ENCODE data around the gene CRB1.

Gene CRB1

GRCh38 chr1:197277166-197277565, 9.1 kb downstream of the CRB1 start:
- no peak overlapping the region for H3K4me3 Mint-ChIP-seq
- DNase-seq: no peak
- H3K9me3 Mint-ChIP-seq: no peaks in the 10 kb centered on the region
- no peaks in the 10 kb centered on the region for H3K4me1 Mint-ChIP-seq (ENCODE audit: low read depth)
- H3K36me3 Mint-ChIP-seq (ENCODE audit: low read depth): no peaks in the 10 kb centered on the region
- no peaks in the 10 kb centered on the region for H3K27me3 Mint-ChIP-seq
- no peak overlapping the region for H3K27ac Mint-ChIP-seq

- no peak for DNase-seq
- Mint-ChIP-seq H3K4me1 (ENCODE audit: low read depth) (peaks cover 5% of the 10 kb centered on the region), H3K27me3 (no peaks in the 10 kb centered on the region), H3K4me3 (no peak overlapping the region), H3K27ac (no peak overlapping the region), H3K36me3 (ENCODE audit: low read depth) (no peaks in the 10 kb centered on the region), H3K9me3 (no peaks in the 10 kb centered on the region)
Measured at GRCh38 chr1:197284325-197284724, 16.3 kb downstream of the CRB1 start.

GRCh38 chr1:197284966-197285365, 16.9 kb downstream of the CRB1 start:
- Mint-ChIP-seq H3K4me3 (no peak overlapping the region), H3K27ac (no peak overlapping the region), H3K4me1 (ENCODE audit: low read depth) (peaks cover 5% of the 10 kb centered on the region), H3K27me3 (no peaks in the 10 kb centered on the region), H3K36me3 (ENCODE audit: low read depth) (no peaks in the 10 kb centered on the region), H3K9me3 (no peaks in the 10 kb centered on the region)
- no peak for DNase-seq

GRCh38 chr1:197285526-197286205, 17.6 kb downstream of the CRB1 start:
- DNase-seq: no peak
- Mint-ChIP-seq H3K36me3 (ENCODE audit: low read depth) (no peaks in the 10 kb centered on the region), H3K27me3 (peaks cover 3% of the 10 kb centered on the region), H3K27ac (no peak overlapping the region), H3K4me1 (ENCODE audit: low read depth) (peaks cover 5% of the 10 kb centered on the region), H3K9me3 (no peaks in the 10 kb centered on the region), H3K4me3 (no peak overlapping the region)

- H3K9me3 Mint-ChIP-seq: no peaks in the 10 kb centered on the region
- peaks cover 5% of the 10 kb centered on the region for H3K4me1 Mint-ChIP-seq (ENCODE audit: low read depth)
- no peak for DNase-seq
- H3K27me3 Mint-ChIP-seq: peaks cover 3% of the 10 kb centered on the region
- H3K4me3 Mint-ChIP-seq: no peak overlapping the region
- H3K27ac Mint-ChIP-seq: no peak overlapping the region
- no peaks in the 10 kb centered on the region for H3K36me3 Mint-ChIP-seq (ENCODE audit: low read depth)
Measured at GRCh38 chr1:197286634-197287033, 18.6 kb downstream of the CRB1 start.

GRCh38 chr1:197287863-197288262, 19.8 kb downstream of the CRB1 start:
- Mint-ChIP-seq H3K36me3 (ENCODE audit: low read depth) (no peaks in the 10 kb centered on the region), H3K4me1 (ENCODE audit: low read depth) (peaks cover 5% of the 10 kb centered on the region), H3K9me3 (no peaks in the 10 kb centered on the region), H3K27me3 (peaks cover 8% of the 10 kb centered on the region), H3K27ac (no peak overlapping the region), H3K4me3 (no peak overlapping the region)
- no peak for DNase-seq

GRCh38 chr1:197302775-197303174, 34.7 kb downstream of the CRB1 start:
- no peak for DNase-seq
- Mint-ChIP-seq H3K4me1 (ENCODE audit: low read depth) (no peaks in the 10 kb centered on the region), H3K9me3 (no peaks in the 10 kb centered on the region), H3K4me3 (no peak overlapping the region), H3K36me3 (ENCODE audit: low read depth) (no peaks in the 10 kb centered on the region), H3K27me3 (peaks cover 5% of the 10 kb centered on the region), H3K27ac (no peak overlapping the region)

GRCh38 chr1:197303463-197303862, 35.4 kb downstream of the CRB1 start:
- H3K4me3 Mint-ChIP-seq: no peak overlapping the region
- H3K27me3 Mint-ChIP-seq: peaks cover 5% of the 10 kb centered on the region
- no peak overlapping the region for H3K27ac Mint-ChIP-seq
- no peak for DNase-seq
- H3K36me3 Mint-ChIP-seq (ENCODE audit: low read depth): no peaks in the 10 kb centered on the region
- H3K9me3 Mint-ChIP-seq: no peaks in the 10 kb centered on the region
- no peaks in the 10 kb centered on the region for H3K4me1 Mint-ChIP-seq (ENCODE audit: low read depth)

- peaks cover 5% of the 10 kb centered on the region for H3K27me3 Mint-ChIP-seq
- H3K9me3 Mint-ChIP-seq: no peaks in the 10 kb centered on the region
- H3K36me3 Mint-ChIP-seq (ENCODE audit: low read depth): no peaks in the 10 kb centered on the region
- H3K4me3 Mint-ChIP-seq: no peak overlapping the region
- H3K4me1 Mint-ChIP-seq (ENCODE audit: low read depth): no peaks in the 10 kb centered on the region
- H3K27ac Mint-ChIP-seq: no peak overlapping the region
- no peak for DNase-seq
Measured at GRCh38 chr1:197304638-197305200, 36.7 kb downstream of the CRB1 start.

- Mint-ChIP-seq H3K36me3 (ENCODE audit: low read depth) (no peaks in the 10 kb centered on the region), H3K4me3 (no peak overlapping the region), H3K4me1 (ENCODE audit: low read depth) (no peaks in the 10 kb centered on the region), H3K27me3 (peaks cover 5% of the 10 kb centered on the region), H3K27ac (no peak overlapping the region), H3K9me3 (no peaks in the 10 kb centered on the region)
- no peak for DNase-seq
Measured at GRCh38 chr1:197305925-197306324, 37.9 kb downstream of the CRB1 start.

GRCh38 chr1:197306381-197307062, 38.5 kb downstream of the CRB1 start:
- Mint-ChIP-seq H3K9me3 (no peaks in the 10 kb centered on the region), H3K4me1 (ENCODE audit: low read depth) (no peaks in the 10 kb centered on the region), H3K27ac (no peak overlapping the region)

GRCh38 chr1:197307136-197307535, 39.1 kb downstream of the CRB1 start:
- Mint-ChIP-seq H3K36me3 (ENCODE audit: low read depth) (no peaks in the 10 kb centered on the region), H3K4me1 (ENCODE audit: low read depth) (no peaks in the 10 kb centered on the region), H3K27me3 (peaks cover 2% of the 10 kb centered on the region), H3K4me3 (no peak overlapping the region), H3K27ac (no peak overlapping the region), H3K9me3 (no peaks in the 10 kb centered on the region)
- no peak for DNase-seq

More at GRCh38 chr1:197306381-197307062, 38.5 kb downstream of the CRB1 start:
- peaks cover 3% of the 10 kb centered on the region for H3K27me3 Mint-ChIP-seq
- H3K36me3 Mint-ChIP-seq (ENCODE audit: low read depth): no peaks in the 10 kb centered on the region
- no peak overlapping the region for H3K4me3 Mint-ChIP-seq
- DNase-seq: no peak

GRCh38 chr1:197307551-197307950, 39.5 kb downstream of the CRB1 start:
- DNase-seq: no peak
- H3K9me3 Mint-ChIP-seq: no peaks in the 10 kb centered on the region
- no peak overlapping the region for H3K27ac Mint-ChIP-seq
- H3K4me3 Mint-ChIP-seq: no peak overlapping the region
- no peaks in the 10 kb centered on the region for H3K4me1 Mint-ChIP-seq (ENCODE audit: low read depth)
- H3K27me3 Mint-ChIP-seq: peaks cover 2% of the 10 kb centered on the region
- no peaks in the 10 kb centered on the region for H3K36me3 Mint-ChIP-seq (ENCODE audit: low read depth)

GRCh38 chr1:197311081-197311480, 43.0 kb downstream of the CRB1 start:
- Mint-ChIP-seq H3K27ac (no peak overlapping the region), H3K27me3 (no peaks in the 10 kb centered on the region), H3K4me1 (ENCODE audit: low read depth) (no peaks in the 10 kb centered on the region), H3K9me3 (no peaks in the 10 kb centered on the region), H3K36me3 (ENCODE audit: low read depth) (no peaks in the 10 kb centered on the region), H3K4me3 (no peak overlapping the region)
- no peak for DNase-seq

GRCh38 chr1:197312163-197312562, 44.1 kb downstream of the CRB1 start:
- no peak for DNase-seq
- no peaks in the 10 kb centered on the region for H3K36me3 Mint-ChIP-seq (ENCODE audit: low read depth)
- no peak overlapping the region for H3K27ac Mint-ChIP-seq

More at GRCh38 chr1:197312163-197312562, 44.1 kb downstream of the CRB1 start:
- no peaks in the 10 kb centered on the region for H3K27me3 Mint-ChIP-seq
- no peaks in the 10 kb centered on the region for H3K9me3 Mint-ChIP-seq
- H3K4me1 Mint-ChIP-seq (ENCODE audit: low read depth): no peaks in the 10 kb centered on the region
- H3K4me3 Mint-ChIP-seq: no peak overlapping the region

Data from activated T-cell treated with anti-CD3 and anti-CD28 coated beads, Interleukin-2, amount 50 U/mL, for 24 hours (primary cell).